Fibroblast of skin of left quadriceps (primary cell): Measurements from ENCODE around the gene PRDX5.
A peak's percentile ranks its signal among the peaks of the same experiment; 100 is the strongest.

Experiments used
- DNase-seq, 2 experiments: peaks; one replicate each; pipeline ENCODE4 v3.0.0-alpha.2; 2013; ENCODE audit warnings: low read depth in 2 of 2

PRDX5 gene

DNA sequence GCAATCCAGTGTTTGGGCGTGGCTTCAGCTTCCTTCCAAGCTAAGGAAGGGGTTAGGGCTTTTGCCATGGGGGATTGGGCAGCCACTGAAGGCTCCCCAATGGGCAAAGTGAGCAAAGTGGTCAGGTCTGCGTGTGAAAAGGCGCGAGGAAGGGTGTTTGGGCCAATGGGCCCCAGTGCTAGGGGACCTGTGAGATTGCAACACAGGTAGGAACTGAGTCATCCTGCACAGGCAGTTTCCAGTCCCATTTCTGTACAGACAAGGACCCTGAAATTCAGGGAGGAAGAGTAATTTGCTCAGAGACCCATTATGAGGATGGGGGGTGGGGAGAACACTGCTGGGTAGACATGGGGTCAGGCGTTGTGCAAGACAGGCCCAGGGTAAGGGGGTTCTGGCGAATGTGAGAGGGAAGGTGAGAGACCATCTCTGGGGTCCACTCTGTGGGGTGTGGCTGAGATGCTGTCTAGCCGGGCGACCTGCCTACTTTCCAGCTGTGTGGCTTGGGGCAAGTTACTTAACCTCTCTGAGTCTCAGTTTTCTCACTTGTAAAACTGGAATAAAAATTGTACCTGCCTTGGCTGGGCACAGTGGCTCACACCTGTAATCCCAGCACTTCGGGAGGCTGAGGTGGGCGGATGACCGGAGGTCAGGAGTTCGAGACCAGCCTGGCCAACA lies 29.4 kb downstream of the PRDX5 start:
- no peak for DNase-seq

DNA sequence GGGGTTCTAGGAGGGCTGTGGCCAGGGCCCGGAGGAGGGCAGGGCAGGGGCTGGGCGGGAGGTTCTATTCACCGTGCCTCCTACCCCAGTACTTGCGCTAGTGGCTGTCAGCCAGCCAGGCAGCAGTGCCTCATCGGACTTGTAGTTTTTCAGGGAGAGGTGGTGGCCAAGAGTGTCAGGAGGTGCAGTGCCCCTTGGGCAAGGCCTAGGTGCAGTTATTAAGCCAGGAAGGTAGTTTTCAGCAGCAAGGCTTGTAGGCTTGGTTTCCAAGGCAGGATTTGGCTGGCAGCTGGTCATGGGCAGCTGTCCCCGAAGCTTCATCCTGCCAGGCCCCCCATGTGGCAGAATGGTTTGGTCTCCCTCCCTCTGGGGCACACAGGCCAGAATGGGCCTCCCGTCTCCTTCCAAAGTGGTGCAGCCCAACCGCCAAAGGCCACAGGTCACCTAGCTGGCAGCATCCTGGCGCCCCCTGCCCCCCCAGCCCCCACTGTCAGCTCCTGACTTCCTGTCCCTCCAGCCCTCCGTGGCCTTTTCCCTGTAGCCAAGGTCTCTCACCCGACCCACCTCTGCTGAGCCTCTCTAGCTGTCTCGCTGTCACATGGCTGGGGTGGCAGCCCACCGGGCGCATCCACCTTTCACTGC lies 30.6 kb downstream of the PRDX5 start:
- DNase-seq, result no peak

DNA sequence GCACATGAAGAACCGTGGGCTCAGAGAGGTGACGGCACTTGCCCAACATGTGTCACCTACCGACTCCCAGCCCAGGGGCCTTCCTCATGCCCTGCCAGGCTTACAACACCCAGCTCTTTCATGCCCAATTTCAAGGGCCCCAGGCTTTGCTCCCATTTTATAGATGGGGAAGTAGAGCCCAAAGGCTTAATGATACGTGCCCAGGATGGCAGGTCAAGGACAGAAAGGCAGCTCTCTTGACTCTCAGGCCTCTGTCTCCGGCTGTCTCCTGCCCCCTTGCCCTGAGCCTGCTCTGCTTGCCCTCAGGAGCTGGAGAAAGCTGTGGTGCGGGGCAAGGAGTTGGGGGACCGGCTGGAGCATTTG lies 31.1 kb downstream of the PRDX5 start:
- no peak for DNase-seq

DNA sequence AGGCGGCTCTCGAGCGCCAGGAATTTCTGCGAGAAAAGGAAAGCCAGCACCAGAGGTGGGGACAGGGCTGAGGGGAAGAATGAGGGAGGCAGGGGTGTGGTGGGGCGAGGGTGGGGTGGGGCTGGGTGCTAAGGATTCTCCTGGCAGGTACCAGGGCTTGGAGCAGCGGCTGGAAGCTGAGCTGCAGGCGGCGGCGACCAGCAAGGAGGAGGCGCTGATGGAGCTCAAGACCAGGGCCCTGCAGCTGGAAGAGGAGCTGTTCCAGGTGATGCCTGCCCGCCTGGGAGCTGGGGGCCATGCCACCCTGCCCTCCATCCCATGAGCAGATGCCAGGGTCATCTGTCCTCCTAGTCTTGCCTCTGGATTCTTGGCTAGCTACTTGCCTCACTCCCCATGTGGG lies 31.5 kb downstream of the PRDX5 start:
- no peak for DNase-seq

DNA sequence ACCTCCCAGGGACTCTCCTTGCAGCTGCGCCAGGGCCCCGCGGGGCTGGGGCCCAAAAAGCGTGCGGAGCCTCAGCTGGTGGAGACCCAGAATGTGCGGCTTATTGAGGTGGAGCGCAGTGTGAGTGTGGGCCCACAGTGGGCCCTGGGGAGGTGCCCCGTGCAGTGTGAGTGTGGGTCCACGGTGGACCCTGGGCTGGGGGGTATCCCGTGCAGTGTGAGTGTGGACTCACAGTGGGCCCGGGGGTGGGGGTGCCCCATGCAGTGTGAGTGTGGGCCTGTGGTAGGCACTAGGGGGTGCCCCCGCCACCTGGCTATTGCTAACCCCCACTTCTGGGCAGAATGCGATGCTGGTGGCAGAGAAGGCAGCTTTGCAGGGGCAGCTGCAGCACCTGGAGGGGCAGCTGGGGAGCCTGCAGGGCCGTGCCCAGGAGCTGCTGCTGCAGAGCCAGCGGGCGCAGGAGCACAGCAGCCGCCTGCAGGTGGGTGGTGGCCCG lies 33.3 kb downstream of the PRDX5 start:
- no peak for DNase-seq

DNA sequence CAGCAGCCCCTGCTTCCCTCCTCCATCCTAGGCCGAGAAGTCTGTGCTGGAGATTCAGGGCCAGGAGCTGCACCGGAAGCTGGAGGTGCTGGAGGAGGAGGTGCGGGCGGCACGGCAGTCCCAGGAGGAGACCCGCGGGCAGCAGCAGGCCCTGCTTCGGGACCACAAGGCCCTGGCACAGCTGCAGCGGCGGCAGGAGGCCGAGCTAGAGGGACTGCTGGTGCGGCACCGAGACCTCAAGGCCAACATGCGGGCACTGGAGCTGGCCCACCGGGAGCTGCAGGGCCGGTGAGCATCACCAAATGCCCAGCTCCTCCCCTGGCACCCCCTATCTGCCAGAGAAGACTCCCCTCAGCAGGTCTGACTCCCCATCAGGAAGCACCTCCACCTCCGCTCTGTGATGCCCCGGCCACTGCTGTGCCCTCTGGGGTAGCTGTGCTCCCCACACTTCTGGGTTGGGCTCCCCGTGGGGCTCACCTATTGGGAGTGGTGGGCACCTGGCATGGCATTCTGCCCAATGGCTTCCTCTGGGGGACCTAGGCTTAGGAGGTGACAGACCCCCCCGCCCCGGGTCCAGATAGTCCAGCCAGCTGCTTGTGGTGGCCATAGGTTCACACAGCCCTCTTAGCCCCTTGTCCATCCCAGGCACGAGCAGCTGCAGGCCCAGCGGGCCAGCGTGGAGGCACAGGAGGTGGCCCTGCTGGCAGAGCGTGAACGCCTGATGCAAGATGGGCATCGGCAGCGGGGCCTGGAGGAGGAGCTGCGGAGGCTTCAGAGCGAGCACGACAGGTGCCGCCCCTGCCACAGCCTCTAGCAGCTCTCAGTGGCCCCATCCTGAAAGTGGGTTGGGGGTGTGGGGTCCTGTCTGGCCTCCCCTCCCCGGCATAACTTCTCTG lies 34.4 kb downstream of the PRDX5 start:
- no peak for DNase-seq

DNA sequence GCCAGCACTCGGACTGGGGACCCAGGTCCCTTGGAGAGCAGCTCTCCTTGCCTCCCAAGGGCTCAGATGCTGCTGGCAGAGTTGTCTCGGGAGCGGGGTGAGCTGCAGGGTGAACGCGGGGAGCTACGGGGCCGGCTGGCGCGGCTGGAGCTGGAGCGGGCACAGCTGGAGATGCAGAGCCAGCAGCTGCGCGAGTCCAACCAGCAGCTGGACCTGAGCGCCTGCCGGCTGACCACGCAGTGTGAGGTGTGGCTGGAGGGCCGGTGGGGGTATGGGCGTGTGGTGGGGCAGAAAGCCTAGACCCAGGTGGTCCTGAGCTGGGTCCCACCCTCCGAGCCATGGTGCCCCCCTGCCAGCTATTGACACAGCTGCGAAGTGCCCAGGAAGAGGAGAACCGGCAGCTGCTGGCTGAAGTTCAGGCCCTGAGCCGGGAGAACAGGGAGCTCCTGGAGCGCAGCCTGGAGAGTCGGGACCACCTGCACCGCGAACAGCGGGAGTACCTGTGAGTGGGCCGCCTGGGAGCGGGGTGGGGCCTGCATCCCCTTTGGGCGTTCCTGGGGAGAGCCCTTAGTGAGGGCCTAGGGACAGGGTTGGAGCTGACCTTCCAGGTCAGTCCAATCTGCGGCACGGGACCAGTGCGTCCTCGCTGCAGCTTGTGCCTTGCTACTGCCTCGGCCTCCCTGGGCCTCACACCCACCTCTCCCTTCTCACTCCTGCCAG lies 35.2 kb downstream of the PRDX5 start:
- no peak for DNase-seq

DNA sequence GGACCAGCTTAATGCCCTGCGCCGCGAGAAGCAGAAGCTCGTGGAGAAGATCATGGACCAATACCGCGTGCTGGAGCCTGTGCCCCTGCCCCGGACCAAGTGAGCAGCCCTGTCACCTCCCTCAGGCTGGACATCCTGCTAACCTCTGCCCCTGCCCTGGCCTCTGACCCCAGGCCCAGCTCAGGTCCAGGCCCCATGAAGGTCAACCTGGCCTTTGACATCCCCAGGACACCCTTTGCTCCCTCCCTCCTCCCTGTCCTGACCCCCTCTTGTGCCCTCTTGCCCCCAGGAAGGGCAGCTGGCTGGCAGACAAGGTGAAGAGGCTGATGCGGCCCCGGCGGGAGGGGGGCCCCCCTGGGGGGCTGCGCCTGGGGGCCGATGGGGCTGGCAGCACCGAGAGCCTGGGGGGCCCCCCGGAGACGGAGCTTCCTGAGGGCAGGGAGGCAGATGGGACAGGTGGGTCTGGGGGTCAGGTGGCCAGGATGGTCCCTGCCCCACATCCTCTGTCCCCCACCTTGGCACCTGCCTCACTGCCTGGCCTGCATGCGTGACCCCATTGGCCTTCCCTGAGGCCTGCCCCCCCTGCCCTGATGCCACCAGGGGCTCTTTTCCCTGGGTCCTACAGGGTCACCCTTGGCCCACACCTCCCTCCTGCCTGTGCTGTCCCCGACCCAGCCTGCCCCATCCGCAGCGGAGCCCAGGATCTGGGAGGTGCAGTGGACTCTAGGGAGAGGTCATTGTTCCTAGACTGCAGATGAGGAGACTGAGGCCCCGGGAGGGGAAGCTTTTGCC lies 36.0 kb downstream of the PRDX5 start:
- DNase-seq, result no peak

DNA sequence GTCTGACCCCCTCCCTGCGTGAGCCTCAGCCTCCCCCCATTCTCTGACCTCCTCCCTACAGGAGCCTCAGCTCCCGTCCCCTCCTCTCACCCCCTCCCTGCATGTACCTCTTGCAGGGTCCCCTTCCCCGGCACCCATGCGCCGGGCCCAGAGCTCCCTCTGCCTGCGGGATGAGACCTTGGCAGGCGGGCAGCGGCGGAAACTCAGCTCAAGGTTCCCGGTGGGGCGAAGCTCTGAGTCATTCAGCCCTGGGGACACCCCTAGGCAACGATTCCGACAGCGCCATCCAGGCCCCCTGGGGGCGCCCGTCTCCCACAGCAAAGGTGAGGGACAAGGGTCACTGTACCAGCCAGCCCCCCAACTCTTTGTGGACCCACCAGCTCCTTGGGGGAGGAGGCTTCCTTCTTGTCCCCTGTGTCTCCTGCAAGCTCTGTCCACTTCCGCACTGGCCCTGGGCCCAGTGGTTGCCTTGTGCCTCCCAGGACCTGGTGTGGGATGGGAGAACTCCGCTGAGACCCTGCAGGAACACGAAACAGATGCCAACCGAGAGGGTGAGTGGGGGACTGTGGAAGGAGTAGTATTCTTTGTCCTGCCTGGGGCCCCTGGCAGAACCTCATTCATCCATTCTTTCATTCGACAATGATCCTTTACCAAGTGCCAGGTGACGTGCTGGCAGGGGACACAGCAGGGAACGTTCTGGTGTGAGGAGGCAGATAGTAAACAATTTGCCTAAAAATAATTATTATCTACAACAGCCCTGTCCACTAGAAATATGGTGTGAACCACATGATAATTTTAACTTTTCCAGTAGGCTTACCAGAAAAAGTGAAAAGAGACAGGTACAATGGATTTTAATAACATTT lies 37.4 kb downstream of the PRDX5 start:
- DNase-seq, result peak; percentile 59 to 62

DNA sequence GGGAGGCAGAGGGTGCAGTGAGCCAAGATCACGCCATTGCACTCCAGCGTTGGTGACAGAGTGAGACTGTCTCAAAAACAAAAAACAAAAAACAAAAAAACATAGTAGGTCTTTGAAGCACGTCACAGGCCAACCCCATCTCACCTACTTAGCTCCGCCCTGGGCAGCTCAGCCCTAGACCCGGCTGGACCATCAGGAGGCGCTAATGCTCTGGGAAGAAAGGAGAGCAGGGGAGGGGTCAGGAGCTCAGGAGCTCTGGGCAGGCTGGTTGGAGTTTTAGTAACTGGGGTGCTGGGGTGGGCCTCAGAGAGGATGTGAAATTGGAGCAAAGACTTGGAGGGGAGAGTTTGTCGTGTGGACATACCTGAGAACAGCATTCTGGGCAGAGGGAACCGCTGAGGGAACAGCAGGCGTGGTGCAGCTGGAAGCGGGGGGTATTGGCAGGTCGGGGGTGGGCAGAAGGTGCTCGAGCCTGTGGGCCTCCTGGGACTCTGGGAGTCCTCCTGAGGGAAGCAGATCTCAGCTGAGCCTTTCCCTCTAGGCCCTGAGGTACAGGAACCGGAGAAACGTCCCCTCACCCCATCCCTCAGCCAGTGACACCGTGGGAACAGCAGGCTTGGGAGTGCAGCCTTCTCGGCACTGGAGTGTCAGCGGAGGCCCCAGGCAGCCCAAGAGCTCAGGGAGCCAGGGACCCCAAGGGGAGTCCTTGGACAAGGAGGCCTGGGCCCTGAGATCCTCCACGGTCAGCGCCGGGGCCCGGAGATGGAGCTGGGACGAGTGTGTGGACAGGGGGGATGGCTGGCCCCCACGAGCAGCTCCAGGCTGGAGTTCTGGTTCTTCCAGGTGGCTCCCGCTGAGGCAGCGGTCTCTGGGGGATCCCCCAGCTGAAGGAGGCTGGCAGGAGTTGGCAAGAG lies 38.8 kb downstream of the PRDX5 start:
- DNase-seq, result no peak

DNA sequence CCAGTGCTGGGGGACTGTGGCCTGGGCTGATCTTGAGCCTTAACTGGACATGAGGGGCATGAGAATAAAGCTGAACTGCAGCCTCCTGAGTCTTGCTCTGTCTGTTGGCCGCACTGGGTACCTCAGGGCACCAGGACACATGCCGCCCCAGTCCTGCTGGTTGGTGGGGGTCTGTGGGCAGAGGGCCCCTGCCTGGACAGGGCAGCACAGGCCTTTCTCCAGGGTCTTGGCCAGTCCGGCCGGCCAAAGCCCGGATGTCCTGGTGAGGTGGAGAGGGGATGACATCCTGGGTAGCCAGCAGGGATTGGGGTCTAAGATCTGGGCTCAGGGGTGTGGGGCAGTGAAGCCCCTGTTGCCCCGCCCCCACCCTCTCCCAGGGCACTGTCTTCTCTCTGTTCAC lies 39.5 kb downstream of the PRDX5 start:
- DNase-seq, result no peak

DNA sequence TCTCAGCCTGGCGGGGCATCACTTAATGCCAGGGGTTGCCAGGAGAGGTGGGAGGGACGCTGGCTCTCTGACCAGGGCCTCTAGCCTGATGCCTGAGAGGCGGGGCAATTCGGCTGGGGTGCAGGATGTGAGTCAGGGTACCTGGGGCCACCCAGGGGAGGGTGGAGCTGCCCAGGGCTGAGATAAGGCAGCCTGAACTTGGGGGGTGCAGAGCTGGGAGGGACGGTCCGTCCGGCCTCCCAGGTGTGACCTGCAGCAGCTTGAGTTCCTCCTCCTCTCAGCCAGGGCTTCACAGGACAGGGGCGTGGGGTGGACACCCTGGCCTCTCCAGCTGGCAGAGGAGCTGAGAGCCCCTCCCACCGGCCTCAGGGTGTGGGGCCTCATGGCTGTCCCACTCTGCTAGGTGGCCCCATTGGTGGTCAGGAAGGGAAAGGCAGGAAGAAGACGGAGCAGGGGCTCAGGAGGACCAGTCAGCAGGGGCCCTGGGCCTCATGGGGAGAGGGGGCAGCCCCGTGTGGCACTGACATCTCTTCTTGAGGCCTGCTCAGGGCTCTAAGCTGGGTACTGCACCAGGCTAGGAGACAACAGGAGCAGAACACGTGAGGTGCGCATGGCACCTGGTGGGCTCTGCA lies 40.1 kb downstream of the PRDX5 start:
- DNase-seq, result no peak

DNA sequence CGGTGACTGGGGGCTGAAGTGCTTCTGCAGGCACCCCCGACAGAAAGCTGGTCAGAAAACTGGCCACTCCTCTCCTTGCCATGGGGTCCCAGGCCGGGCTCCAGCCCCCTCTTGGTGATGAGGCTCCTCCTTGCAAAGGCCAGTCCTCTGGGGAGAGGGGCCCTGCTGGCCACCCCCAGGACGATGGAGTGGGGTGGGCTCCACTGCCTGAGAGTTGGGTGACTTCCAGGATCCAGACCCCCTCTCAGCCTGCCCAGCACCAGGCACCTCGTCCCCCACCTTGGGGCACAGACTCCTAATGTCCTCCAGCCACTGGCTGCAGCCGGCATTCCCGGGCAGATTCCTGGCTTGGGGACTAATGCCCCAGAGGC lies 40.6 kb downstream of the PRDX5 start:
- no peak for DNase-seq

DNA sequence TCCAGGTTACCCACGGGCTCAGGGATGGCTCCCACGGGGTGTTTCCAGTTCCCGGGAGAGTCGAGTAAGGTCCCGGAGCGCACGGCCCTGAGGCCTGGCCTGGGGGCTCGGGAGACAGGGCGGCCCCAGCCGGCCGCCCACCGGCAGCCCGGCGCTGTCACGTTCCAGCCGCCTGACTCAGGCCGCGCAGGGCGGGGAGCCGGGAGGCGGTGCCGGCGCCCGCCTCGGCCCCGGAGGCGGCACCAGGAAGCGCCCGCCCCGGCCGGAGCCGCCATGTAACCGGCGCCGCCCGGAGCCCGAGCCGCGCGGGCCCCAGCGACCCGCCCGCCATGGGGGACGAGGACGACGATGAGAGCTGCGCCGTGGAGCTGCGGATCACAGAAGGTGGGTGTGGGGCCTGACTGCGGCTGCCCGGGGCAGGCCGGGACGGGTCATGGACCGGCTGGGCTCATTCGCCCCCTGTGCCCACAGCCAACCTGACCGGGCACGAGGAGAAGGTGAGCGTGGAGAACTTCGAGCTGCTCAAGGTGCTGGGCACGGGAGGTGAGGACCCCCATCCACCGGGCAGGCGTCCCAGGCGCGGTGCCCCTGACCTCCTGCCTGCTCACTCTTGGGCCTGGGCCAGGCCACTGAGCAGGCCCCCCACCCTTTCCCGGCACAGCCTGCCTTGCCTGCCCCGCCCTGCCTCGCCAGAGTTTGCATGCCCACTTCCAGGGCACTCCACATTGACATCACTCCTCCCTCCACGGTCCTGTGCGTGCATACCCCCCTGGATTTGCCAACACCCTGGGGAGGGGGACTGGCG lies 41.2 kb downstream of the PRDX5 start, which contains the start of gene RPS6KA4:
Gene RPS6KA4 (plus strand): TSS at position 256 of the 805 bp plus-strand sequence. CDS start 74 bp downstream, at position 330.
- peak in 1 of 2 experiments; percentile 30 for DNase-seq

DNA sequence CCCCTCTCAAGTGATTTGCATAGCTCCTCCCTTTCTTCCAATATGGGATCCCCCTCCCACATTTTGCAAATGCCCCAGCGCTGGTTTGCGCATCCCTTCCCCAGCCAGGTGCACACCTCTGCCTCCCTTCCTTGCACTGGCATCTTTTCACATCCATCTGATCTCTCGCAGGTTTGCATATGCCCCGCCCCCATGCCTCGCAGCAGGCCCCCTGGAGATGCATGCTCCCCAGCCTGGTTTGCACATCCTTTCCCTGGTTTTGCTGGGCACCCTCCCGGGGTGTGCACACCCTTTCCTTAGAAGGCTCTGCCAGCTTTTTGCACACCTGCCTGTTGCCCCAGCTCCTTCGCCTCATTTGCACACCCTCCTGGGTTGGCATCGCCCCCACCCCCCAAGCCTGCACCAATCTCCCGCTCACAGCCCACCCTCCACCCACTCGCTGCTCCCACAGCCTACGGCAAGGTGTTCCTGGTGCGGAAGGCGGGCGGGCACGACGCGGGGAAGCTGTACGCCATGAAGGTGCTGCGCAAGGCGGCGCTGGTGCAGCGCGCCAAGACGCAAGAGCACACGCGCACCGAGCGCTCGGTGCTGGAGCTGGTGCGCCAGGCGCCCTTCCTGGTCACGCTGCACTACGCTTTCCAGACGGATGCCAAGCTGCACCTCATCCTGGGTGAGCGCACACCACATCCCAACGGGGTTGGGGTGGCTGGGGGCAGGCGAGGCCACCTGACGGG lies 42.0 kb downstream of the PRDX5 start:
- no peak for DNase-seq

DNA sequence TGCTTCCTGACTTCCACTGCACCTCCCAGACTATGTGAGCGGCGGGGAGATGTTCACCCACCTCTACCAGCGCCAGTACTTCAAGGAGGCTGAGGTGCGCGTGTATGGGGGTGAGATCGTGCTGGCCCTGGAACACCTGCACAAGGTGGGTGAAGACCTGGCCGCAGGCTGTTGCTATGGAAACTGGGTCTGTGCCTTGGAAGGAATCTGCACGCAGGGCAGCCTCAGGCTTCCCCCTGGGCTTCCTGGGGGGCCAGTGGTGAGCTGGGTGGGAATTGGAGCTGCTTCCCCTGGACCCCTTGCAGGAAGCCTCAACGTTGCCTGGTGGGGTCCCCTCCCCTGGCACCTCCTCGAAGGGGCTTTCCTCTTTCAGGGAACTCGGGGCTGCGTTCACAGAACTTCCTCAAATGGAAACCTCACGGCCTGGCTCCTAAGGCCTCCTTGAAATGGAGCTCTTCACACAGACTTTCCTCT lies 42.6 kb downstream of the PRDX5 start:
- no peak for DNase-seq

DNA sequence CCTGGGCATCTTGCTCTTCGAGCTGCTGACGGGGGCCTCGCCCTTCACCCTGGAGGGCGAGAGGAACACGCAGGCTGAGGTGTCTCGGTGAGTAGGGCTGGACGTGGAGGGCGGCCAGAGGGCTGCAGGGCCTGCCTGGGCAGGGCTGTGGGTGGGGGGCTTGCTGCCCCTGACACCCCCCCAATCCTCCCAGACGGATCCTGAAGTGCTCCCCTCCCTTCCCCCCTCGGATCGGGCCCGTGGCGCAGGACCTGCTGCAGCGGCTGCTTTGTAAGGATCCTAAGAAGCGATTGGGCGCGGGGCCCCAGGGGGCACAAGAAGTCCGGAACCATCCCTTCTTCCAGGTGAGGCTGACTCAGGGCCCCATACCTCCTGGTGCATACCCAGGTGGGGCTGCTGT lies 43.7 kb downstream of the PRDX5 start:
- DNase-seq, result no peak
